Lung microvascular endothelial cell (primary cell): ENCODE data around the gene VPS26A. TPM values are rescaled to one million over a fixed set of nuclear protein-coding genes. Genes with fewer than 3 reads are reported as not detected.
"Not testable (repeated sequence)": the region's sequence is repeated elsewhere in the genome, so short reads cannot be mapped to it uniquely, and the experiment has no call there.

Experiments
- DNase-seq, 2 donors: peaks; one replicate each; pipeline versions ENCODE4 v3.0.0 to v3.0.0-alpha.2; 2010; ENCODE audit warnings: low read depth in 2 of 2
- total RNA-seq: library from RNA; depleted of rRNA; stranded (reverse); fragments of >200 nt; gene quantifications from 2 replicates; pipeline ENCODE4 v1.2.1, GENCODE V29; 2014

VPS26A gene
- total RNA-seq, 1 donor from 2014 or later: 29.0 TPM

DNA sequence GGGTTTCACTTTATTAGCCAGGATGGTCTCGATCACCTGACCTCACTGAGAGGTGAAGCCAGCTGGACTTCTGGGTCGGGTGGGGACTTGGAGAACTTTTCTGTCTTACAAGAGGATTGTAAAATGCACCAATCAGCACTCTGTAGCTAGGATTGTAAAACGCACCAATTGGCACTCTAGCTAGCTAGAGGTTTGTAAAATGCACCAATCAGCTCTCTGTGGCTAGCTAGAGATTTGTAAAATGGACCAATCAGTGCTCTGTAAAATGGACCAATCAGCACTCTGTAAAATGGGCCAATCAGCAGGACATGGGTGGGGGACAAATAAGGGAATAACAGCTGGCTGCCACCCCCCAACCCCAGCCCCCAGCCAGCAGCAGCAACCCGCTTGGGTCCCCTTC, 51.3 kb downstream of the VPS26A start:
- DNase-seq: not testable (repeated sequence)

DNA sequence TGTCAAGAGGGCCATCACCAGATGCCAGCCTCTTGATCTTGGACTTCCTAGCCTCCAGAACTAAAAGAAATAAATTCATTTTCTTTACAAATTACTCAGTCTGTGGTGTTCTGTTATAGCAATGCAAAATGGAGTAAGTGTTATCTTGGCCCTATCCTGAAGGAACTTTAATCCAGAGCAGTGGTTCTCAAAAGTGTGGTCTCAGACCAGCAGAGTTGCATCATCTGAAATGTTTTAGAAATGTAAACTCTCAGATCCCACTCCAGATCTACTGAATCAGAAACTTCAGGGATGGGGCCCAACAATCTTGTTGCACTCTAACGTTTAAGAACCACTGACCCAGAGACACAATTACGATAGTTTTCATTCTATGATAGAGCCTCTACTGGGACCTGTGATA, 52.8 kb downstream of the VPS26A start:
- no peak for DNase-seq

DNA sequence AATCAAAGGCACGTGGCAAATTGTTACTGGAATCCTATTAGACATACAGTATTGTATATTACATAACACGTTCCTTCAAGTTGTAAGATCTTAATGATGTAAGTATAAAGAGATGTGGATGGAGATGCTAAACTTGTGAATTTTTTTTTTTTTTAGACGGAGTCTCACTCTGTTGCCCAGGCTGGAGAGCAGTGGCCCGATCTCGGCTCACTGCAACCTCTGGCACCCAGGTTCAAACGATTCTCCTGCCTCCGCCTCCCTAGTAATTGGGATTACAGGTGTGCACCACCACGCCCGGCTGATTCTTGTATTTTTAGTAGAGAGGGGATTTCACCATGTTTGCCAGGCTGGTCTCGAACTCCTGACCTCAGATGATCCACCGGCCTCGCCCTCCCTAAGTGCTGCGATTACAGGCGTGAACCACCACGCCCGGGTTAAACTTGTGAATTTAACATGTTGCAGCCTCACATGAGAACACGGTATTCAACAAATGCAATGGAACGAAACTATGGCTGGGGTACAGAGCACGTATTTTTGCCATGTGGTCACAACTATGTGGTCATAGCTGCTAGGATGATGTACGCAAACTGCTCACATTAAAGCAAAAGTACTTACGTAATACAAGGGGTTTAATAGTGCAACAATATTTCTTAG, 55.2 kb downstream of the VPS26A start:
- DNase-seq: no peak

DNA sequence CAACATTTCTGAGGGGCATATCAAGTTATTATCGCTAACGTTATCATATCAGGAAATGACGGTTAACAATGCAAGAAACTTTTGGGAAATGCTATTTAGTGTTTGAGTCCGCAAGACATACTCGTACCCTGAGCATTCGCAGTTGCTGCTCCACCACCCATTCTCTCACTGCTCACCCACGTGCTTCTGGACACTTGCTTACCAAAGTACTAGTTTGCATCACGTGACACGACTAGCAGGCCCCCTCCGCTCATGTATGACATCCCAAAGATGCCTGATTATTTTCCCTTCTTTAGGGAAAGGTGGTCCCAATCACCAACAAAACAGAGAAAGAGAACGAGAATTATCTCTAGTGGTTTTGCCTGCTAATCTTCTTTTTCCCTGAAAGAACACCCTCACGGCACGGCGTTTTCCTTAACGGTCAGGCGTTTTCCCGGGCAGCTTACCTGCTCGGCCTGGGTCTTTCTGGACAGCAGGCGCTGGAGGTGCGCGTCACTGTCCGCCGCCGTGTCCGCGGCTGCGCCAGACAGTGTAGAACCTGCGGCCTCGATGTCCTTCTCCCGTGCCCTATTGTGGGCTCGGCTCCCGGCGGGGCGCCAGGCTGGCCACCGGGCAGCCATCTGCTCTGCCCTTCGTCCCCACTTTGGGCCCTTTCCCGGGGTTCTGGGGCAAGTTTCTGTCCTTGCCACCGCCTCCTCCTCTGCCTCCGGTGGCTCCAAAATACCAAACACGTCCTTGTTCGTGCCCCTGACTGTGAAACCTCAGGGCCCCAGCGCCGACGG, 56.0 kb downstream of the VPS26A start, which contains the start of gene SUPV3L1:
Gene SUPV3L1, plus strand, starts transcription at position 492 of the 782 bp plus-strand sequence. Its CDS starts 58 bp downstream, at position 550.
- DNase-seq: peak; percentile 98

DNA sequence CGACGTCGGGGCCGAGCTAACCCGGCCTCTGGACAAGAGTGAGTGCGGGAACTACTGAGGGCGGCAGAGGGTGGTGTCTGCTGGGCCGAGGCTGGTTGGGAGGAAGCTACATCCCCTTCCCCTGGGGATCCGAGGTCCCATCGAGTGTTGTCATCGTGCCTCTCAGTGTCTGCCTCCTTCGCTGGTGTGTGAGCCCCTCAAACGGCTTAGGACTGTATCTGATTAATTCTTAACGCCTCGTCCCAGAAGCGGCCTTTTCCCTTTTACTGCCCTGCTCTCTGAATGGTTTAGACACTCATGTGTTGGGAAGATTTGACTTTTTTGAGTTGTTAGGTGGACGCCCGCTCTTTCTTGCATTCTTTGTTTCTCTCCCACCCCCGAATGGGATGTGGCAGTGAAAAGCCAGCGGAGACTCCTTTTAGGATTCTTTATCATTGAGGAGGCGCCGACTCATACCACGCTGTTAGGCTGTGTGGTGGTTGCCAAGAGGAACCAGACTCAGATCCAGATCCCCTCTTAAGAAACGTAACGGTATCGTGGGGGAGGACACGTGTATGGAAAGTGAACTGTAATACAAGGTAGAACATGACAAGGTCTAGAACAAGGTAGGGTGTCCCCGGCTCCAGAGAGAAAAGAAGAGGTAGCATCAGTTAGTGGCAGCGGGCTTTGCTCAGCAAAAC, 56.7 kb downstream of the VPS26A start:
- peak; percentile 5 to 24 for DNase-seq

DNA sequence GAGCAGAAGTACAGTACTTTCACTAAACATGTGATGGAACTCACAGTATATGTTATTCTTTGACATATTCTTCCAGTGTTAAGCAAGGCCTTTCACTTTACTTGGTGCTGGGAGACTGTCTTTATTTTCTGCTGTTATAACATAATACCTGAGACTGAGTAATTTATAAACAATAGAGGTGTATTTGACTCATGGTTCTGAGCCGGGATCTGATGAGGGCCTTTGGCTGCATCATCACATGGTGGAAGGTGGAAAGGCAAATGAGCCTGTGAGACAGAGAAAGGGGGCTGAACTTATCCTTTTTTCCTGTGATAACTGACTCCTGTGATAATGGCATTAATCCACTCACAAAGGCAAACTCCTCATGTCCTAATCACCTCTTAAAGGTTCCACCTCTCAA, 57.5 kb downstream of the VPS26A start:
- no peak for DNase-seq

DNA sequence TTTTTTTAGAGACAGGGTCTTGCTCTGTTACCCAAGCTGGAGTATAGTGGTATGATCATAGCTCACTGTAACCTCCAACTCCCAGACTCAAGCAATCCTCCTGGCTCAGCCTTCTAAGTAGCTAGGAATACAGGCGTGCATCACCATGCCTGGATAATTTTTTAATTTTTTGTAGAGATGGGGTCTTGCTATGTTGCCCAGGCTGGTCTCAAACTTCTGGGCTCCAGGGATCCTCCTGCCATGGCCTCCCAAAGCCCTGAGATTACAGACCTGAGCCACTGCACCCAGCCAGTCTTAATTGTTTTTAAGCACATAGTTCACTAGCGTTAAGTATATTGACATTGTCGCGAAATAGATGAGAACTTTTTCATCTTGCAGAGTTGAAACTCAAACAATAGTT, 58.0 kb downstream of the VPS26A start:
- DNase-seq: no peak

DNA sequence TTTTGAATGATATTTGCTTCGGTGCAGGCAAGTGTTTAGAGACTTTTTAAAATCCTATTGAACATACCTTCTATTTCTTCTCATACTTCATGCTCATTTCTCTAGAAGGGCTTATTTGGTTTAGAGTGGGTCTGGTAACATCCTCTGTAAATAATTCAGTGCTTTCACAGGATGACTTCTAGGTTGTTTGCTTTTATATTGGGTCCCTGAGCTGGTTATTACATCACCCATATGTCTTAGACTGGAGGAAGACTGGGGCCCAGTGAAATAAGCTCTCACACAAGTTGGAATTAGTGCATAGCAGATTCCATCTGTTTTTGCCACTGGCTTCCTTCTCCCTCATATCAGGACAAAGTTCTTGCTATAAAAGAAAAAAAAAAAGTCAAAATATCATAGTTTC, 62.5 kb downstream of the VPS26A start:
- no peak for DNase-seq

DNA sequence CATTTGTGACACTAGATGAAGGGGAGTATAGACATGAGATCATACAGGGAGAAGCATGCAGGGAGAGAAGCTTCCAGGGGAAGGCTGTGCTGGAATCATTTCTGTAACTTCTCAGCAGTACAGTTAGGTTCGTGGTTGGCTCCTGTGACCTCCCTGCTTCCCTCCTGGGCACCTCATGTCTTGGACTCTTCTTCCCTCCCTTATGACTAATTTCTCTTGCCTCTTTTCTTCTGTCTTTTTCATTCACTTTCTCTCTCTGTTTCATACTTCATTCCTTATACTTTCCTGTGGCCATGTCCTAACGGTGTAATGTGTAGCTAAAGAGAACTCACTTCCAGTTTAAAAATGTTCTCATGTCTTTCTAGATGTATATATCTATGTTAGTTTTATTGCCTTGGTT, 77.1 kb downstream of the VPS26A start:
- no peak for DNase-seq

DNA sequence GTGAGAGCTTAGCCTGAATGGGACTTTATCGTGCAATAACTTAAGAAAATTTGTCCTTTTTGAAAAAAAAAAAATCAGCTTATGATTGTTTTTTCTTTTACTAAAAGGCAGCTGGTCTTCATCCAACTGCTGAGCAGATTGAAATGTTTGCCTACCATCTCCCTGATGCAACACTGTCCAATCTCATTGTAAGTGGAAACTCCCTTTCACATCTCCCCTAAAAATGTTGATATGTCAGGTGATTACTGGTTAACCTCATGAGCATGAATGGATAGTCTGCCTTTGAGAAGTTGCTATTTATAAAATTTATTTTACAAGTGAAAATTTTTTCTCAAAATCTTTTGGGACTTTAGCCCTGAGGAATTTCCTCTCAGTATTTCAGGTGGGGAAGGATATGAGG, 78.4 kb downstream of the VPS26A start:
- no peak for DNase-seq

DNA sequence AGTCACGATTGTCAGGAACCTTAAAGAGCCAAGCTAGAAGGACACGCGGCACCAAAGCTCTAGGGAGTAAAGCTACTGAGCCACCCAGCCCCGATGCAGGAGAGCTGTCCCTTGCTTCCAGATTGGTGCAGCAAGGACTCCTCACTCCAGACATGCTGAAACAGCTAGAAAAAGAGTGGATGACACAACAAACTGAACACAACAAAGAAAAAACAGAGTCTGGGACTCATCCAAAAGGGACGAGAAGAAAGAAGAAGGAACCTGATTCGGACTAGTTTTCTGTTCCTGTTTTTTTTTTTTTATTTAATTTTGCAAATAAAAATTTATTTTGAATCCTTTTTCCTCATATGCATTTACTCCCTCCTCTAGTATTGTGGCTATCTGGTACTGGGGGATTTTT, 84.8 kb downstream of the VPS26A start:
- DNase-seq: no peak

DNA sequence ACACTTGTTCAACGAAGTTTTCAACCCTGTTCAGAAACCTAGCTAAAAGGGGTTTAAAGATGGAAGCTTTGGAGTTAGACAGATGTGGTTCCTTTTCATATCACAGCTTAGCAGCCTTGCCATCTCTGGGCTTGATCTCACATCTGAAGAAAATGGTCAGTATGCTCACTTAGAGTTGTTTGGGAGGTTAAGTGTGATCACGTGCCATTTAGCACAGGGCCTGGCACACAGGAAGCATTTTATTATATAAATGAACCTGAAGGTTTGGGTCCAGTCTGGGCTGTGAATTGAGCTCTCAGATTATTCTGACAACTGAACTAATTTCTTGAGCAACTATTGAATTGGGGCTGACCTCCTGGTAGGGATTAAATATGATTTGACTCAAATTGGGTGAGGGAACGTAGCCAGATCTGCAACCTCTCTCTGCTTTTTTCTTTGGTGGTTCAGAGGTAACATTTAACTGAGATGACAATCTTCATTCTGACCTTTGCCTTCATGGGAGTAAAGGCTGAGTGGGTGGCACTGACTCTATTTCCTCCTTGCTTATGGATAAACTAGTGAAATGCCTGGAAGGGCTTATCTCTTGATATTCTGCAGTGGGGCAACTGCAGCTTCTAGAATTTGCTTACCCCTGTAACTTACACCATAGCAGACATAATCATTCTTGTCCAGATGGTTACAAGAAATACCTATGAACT, 86.0 kb downstream of the VPS26A start:
- DNase-seq: no peak

DNA sequence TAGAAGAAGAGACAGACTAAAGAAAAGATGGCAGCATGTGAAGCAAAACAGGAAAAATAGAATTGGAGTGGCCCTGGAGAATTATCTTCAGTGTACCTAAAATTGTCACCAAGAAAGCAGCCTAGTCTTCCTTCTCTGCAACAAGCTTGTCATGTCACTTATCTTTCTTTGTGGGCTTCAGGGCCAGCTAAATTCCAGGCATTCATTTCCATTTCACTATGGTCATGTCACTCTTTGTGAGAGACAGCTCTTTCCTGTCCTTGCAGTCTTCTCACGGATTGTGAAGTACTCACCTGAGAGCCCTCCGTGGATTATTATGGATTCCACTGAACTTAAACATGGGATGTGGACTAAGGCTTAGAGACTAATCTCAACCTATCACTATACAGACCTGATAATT, 87.1 kb downstream of the VPS26A start:
- no peak for DNase-seq

DNA sequence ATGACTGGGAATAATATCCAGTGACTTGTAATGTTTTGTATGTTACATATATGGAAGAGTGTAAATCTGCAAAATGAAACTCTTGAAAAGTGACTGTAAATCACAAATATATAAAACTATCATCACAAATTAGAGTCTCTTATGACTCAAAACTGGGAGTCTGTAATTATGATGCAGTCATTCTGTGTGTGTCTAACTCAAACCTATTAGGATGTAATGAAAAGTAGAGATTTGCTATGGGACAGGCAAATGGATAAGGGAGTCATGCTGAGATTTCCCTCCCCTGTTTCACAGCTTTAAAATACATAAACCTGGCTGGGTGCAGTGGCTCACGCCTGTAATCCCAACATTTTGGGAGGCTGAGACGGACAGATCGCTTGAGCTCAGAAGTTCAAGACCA, 87.5 kb downstream of the VPS26A start:
- DNase-seq: no peak

DNA sequence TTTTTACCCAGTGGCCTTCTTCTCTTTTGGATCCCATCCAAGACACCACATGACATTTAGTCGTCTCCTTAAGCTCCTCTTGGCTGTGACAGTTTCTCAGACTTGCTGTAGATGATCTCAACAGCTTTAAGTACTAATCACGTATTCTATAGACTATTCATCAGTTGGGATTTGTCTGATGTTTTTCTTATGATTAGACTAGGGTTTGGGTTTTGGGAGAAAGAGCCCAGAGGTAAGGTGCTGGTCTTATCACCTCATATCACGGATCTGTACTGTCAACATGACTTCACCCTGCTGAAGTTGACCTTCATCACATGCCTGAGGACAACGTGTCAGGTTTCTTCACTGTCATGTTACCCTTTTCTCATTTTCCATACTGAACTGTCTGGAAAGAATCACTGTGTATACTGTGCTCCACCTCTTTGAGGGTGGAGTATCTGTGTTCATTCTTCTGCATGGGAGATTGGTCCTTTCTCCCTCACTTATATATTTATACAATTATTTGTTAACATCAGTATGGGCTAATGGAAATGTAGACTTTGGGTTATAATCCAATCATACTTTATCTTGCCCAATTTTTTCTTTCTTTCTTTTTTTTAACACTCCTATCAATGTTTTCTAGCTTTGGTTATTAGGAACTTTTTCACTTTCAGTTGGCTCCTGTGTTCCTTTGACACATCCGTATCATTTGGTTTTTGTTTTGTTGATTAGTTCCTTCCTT, 89.8 kb downstream of the VPS26A start:
- DNase-seq: no peak

DNA sequence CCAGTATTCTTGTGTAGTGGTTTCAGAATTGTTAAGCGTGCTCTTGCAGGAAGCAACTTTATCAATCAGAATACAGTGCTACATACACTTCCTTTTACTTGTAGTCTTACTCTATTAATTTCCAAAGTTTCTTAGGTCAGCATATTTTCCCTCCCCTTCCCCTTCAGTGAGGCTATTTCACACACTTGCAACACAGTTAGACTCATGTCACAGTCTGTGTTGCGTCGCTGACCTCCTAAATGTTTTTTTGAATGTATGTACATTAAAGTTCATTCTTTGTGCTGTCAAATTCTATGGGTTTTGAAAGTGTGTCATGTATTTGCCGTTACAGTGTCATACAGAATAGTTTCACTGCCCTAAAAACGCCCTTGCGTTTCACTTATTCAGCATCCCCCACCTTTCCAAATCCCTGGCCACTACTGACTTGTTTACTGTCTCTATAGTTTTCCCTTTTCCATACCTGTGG, 90.7 kb downstream of the VPS26A start:
- DNase-seq: no peak

DNA sequence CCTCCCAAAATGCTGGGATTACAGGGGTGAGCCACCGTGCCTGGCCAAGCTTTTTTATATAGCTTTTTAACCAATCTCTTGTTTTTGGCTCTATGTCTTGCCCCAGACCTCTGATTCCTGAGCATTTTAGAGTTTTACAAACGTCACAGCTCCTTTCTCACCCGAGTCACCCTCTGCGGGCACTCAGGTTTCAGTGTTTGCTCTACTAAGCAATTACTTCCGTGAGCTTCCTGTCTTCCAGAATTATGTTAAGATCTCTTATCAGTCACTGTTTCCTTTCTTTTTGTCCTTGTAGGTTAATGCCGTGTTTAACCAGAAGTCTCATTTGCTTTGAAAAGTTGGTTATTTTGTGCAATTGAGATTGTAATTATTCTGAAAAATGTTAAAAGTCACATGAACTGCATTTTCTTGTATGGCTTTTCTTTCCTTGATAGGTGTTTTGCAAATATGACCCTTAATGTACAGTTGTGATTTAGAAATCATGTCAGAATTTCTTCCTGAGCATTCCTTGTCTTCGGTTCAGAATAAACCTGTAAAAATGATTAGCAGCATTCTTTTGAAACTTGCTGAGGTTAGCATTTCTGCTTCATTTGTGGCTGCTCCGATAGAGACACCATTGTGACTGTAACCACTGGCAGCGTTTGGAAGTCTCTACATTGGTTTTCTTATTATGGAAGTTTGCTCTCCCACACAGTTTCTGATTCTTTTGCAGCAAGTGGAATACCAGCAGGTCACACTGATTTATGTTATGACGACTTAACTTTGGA, 91.6 kb downstream of the VPS26A start:
- peak in 1 of 2 donors; percentile 51 for DNase-seq

DNA sequence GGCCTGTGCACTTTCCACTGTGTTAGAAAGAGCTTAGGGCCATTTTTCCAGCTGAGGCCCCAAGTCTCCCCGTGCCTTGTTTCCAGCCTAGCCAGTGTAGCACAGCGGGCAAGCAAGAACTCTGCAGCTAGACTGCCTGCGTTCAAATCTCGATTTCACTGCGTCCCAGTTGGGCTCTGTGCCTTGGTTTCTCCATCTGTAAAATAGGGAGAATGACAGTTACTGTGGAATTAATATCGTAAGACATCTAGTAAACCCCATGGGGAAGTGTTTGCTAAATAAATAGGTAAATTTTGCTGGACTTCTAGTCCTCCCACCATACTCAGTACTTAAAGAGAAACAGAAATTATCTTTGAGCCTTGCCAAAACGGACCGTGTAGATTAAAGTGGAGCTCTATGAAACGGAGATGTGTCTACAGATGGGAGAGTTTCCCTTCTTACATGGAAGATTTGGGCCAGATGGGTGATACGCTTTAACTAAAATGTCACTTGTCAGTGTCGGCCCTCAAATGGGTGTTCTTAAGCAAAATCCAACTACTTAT, 92.7 kb downstream of the VPS26A start:
- DNase-seq: no peak

DNA sequence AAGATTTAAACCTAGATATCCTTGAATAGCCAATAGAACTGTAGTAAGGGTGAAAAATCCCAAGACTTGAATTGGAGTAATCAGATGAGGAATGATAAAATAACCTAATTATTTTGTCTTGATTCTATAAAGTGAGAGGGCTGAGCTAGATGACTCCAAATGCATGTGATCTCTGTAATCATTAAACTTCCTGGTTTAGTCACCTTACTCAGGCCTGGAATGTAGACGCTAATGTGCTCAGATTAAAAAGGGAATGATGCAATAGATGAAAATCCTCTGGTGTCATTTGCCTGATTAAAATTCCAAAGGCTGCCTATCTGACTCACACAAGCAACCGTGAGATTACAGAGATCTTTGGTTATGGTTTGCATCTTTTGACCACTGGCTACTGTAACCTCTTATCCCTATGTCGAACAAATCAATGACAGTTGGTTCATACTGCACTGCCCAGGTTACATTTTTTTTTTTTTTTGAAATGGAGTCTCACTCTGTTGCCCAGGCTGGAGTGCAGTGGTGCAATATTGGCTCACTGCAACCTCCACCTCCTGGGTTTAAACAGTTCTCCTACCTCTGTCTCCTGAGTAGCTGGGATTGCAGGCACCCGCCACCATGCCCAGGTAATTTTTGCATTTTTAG, 93.3 kb downstream of the VPS26A start:
- peak; percentile 39 to 86 for DNase-seq

DNA sequence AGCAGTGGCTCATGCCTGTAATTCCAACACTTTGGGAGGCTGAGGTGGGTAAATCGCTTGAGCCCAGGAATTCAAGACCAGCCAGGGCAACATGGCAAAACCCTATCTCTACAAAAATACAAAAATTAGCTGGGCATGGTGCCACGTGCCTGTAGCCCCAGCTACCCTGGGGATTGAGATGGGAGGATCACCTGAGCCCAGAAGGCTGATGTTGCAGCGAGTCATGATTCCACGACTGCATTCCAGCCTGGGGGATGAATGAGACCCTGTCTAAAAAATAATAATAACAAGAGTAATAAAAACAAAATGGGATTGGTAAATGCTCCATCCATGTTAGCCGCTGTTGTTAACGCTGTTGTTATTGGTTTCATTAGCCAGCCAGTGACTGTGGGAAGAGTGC, 94.9 kb downstream of the VPS26A start:
- DNase-seq: no peak
